ENCODE measurements around the gene PHKB. TPM values are rescaled to one million over a fixed set of nuclear protein-coding genes. Genes with fewer than 3 reads are reported as not detected.

The PHKB gene
- total and polyA plus RNA-seq, 2 donors (not counting 3 experiments of a cell fraction or from before 2014, with no cell fraction given) = 30.1 to 61.0 TPM

- no peak for DNase-seq (ENCODE audit: low read depth, low spot score)
- Histone ChIP-seq H3K27ac (ENCODE audit: insufficient read depth, low read depth, low read length) (no peak overlapping the region), H3K36me3 (ENCODE audit: control insufficient read depth in 2 of 2, extremely low read depth in 1 of 2, insufficient read depth in 2 of 2, low read length in 2 of 2) (no peaks in the 10 kb centered on the region), H3K4me2 (ENCODE audit: insufficient read depth, low read length) (no peak overlapping the region), H3K9me1 (replicated peaks; ENCODE audit: control insufficient read depth, extremely low read depth, insufficient read depth, low read length) (no peaks in the 10 kb centered on the region), H3K4me1 (ENCODE audit: control insufficient read depth, extremely low read depth, insufficient read depth, low read length) (peaks cover 10% of the 10 kb centered on the region), H3K27me3 (ENCODE audit: control insufficient read depth in 2 of 2, insufficient read depth in 2 of 2, low read length in 2 of 2) (no peaks in the 10 kb centered on the region), H3K79me2 (ENCODE audit: control insufficient read depth, insufficient read depth, low read length) (no peaks in the 10 kb centered on the region), H2AFZ (ENCODE audit: low read depth, low read length) (no peak overlapping the region), H4K20me1 (replicated peaks; ENCODE audit: control insufficient read depth, extremely low read depth, insufficient read depth, low read length) (no peaks in the 10 kb centered on the region), H3K9ac (replicated peaks; ENCODE audit: extremely low read depth, insufficient read depth, low read length) (no peak overlapping the region), H3K4me3 (replicated peaks in 1 of 3; ENCODE audit: insufficient read depth in 1 of 3, low read depth in 1 of 3, low read length in 3 of 3) (no peak overlapping the region), H3K9me3 (replicated peaks; ENCODE audit: control insufficient read depth, insufficient read depth, low read length) (no peaks in the 10 kb centered on the region)
- ChIA-PET POLR2A (no interaction called here), CTCF (interaction anchor here (1.3 to 1.6 kb wide), 2 partner anchors 12 to 15 kb away, joined by 3 read pairs; no protein-coding TSS in a partner anchor)
- no peak for FAIRE-seq
- no TSS peak for BruUV-seq (replicated peaks)
- TF ChIP-seq JUN (IDR thresholded peaks at IDR 0.05; ENCODE audit: borderline replicate concordance, insufficient read depth, insufficient read length, low read depth) (no peak), CTCF (IDR thresholded peaks at IDR 0.05; ENCODE audit: extremely low read depth in 1 of 2, insufficient read depth in 1 of 2, low read depth in 1 of 2, low read length in 2 of 2) (no peak), FOS (IDR thresholded peaks at IDR 0.05; ENCODE audit: borderline replicate concordance, insufficient read depth, low read length) (no peak), POLR2A (IDR thresholded peaks at IDR 0.05; ENCODE audit: low read depth, low read length) (no peak), POLR2AphosphoS5 (IDR thresholded peaks at IDR 0.05; ENCODE audit: insufficient read depth, low read depth, low read length) (no peak)
- intact Hi-C loops (cut with micrococcal nuclease) (no loop called here), dilution Hi-C loops (cut with MboI; ENCODE audit: extremely low pct_ligation_motif_present, low sequenced_read_pairs) (no loop called here)
These were observed 268.6 kb downstream of the PHKB start for GRCh38 chr16:47729701-47730100.

- dilution Hi-C loops (cut with MboI; ENCODE audit: extremely low pct_ligation_motif_present, low sequenced_read_pairs) = no loop called here
- no peaks in the 10 kb centered on the region for H3K9me1 ChIP-seq (replicated peaks; ENCODE audit: control insufficient read depth, extremely low read depth, insufficient read depth, low read length)
- DNase-seq (ENCODE audit: low read depth, low spot score) = no peak
- ChIA-PET POLR2A (interaction anchor here (0.6 kb wide), 1 partner anchor 8 kb away, joined by 3 read pairs; no protein-coding TSS in a partner anchor), CTCF (interaction anchor here (1.2 to 1.6 kb wide), 2 partner anchors 9 to 14 kb away, joined by 3 to 5 read pairs; no protein-coding TSS in a partner anchor)
- H3K4me2 ChIP-seq (ENCODE audit: insufficient read depth, low read length) = no peak overlapping the region
- no peaks in the 10 kb centered on the region for H4K20me1 ChIP-seq (replicated peaks; ENCODE audit: control insufficient read depth, extremely low read depth, insufficient read depth, low read length)
- H3K4me1 ChIP-seq (ENCODE audit: control insufficient read depth, extremely low read depth, insufficient read depth, low read length) = peaks cover 10% of the 10 kb centered on the region
- no peak overlapping the region for H2AFZ ChIP-seq (ENCODE audit: low read depth, low read length)
- intact Hi-C loops (cut with micrococcal nuclease) = no loop called here
- no peak for TF ChIP-seq MAX (IDR thresholded peaks at IDR 0.05; ENCODE audit: insufficient read depth, insufficient read length)
- H3K9ac ChIP-seq (replicated peaks; ENCODE audit: extremely low read depth, insufficient read depth, low read length) = no peak overlapping the region
- H3K79me2 ChIP-seq (ENCODE audit: control insufficient read depth, insufficient read depth, low read length) = no peaks in the 10 kb centered on the region
- FAIRE-seq = no peak
- no peak overlapping the region for H3K27ac ChIP-seq (ENCODE audit: insufficient read depth, low read depth, low read length)
- H3K27me3 ChIP-seq (ENCODE audit: control insufficient read depth in 2 of 2, insufficient read depth in 2 of 2, low read length in 2 of 2) = no peaks in the 10 kb centered on the region
- BruUV-seq (replicated peaks) = no TSS peak
- H3K4me3 ChIP-seq (replicated peaks in 1 of 3; ENCODE audit: insufficient read depth in 1 of 3, low read depth in 1 of 3, low read length in 3 of 3) = no peak overlapping the region
- no peaks in the 10 kb centered on the region for H3K9me3 ChIP-seq (replicated peaks; ENCODE audit: control insufficient read depth, insufficient read depth, low read length)
- H3K36me3 ChIP-seq (ENCODE audit: control insufficient read depth in 2 of 2, extremely low read depth in 1 of 2, insufficient read depth in 2 of 2, low read length in 2 of 2) = no peaks in the 10 kb centered on the region
These were observed 270.1 kb downstream of the PHKB start for GRCh38 chr16:47731252-47731651.

Data from endothelial cell of umbilical vein (primary cell).